Measurements from ENCODE around the gene IRX4.
A peak's percentile ranks its signal among the peaks of the same experiment; 100 is the strongest.
"Not testable (repeated sequence)": the region's sequence is repeated elsewhere in the genome, so short reads cannot be mapped to it uniquely, and the experiment has no call there.

The IRX4 gene

DNA sequence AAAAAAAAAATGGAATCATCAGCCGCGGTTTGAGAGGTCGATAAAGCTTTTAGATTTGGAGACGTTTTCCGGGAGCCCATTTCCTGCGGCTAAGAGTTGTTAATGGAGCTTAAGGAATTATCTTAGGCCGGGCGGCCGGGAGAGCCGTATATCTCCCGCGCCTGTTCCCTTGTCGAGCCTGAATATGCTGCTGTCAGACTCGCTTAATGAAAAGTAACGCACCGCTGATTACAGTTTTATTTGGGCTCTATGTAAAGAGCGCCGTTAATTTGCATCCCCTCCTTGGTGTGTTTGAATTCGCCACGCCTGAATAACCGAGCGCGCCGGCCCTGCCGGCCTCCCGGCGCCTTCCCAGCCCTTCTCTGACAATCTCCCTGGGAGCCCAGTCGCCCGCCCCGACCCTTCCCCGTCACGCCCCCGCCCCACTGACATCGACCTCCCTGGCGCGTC is 7.9 kb downstream of the IRX4 start:
- Histone ChIP-seq H3K27ac (no peak overlapping the region), H3K9me3 (replicated peaks in 1 of 11) (peaks cover 12 to 39% (median 23%) of the 10 kb centered on the region in 11 experiments), H3K4me3 (peak overlapping the region in 5 of 10 experiments; percentile 1 to 42 (median 25); a peak in 4 of 20 replicates), H3K36me3 (no peaks in the 10 kb centered on the region), H3K4me1 (peaks cover 16 to 34% (median 23%) of the 10 kb centered on the region in 10 experiments), H4K20me1 (peaks cover 0 to 59% (median 31%) of the 10 kb centered on the region in 11 experiments; a peak in 17 of 22 replicates), H3K9ac (no peak overlapping the region), H3K4me2 (peak overlapping the region; percentile 42 to 78 (median 60); a peak in 21 of 22 replicates), H3K27me3 (peaks cover 85 to 91% (median 87%) of the 10 kb centered on the region in 11 experiments)
- no peak for TF ChIP-seq Cebpa-rat (IDR thresholded peaks at IDR 0.05)

DNA sequence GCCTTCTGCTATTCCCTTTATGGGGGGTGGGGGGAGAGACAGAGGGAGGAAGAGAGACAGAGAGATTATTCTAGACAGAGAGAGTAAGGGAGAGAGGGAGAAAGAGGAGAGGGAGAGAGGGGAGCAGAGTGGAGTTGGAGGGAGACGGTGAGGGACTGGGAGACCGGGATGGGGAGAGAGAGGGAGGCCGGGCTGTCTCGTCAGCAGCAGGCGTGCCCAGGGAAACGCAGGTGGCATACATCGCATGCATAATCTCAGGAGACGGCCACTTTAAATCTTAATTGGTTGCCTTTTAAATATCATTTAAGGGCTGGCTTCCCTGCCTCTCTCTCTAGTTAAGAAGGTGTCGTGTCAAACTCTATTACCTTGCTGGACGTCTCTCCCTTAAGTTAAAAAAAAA is 8.4 kb downstream of the IRX4 start:
- TF ChIP-seq Cebpa-rat (IDR thresholded peaks at IDR 0.05), result no peak
- peaks cover 12 to 34% (median 18%) of the 10 kb centered on the region in 11 experiments for H3K9me3 ChIP-seq (replicated peaks in 1 of 11)
- H4K20me1 ChIP-seq, result peaks cover 0 to 59% (median 31%) of the 10 kb centered on the region in 11 experiments; a peak in 17 of 22 replicates
- H3K4me1 ChIP-seq, result peaks cover 16 to 34% (median 23%) of the 10 kb centered on the region in 10 experiments
- peak overlapping the region in 10 of 11 experiments; percentile 42 to 78 (median 61); a peak in 16 of 22 replicates for H3K4me2 ChIP-seq
- no peak overlapping the region for H3K27ac ChIP-seq
- H3K4me3 ChIP-seq, result peak overlapping the region in 3 of 10 experiments; percentile 1 to 42 (median 36); a peak in 2 of 20 replicates
- peaks cover 80 to 86% (median 83%) of the 10 kb centered on the region in 11 experiments for H3K27me3 ChIP-seq
- no peaks in the 10 kb centered on the region for H3K36me3 ChIP-seq
- no peak overlapping the region for H3K9ac ChIP-seq

DNA sequence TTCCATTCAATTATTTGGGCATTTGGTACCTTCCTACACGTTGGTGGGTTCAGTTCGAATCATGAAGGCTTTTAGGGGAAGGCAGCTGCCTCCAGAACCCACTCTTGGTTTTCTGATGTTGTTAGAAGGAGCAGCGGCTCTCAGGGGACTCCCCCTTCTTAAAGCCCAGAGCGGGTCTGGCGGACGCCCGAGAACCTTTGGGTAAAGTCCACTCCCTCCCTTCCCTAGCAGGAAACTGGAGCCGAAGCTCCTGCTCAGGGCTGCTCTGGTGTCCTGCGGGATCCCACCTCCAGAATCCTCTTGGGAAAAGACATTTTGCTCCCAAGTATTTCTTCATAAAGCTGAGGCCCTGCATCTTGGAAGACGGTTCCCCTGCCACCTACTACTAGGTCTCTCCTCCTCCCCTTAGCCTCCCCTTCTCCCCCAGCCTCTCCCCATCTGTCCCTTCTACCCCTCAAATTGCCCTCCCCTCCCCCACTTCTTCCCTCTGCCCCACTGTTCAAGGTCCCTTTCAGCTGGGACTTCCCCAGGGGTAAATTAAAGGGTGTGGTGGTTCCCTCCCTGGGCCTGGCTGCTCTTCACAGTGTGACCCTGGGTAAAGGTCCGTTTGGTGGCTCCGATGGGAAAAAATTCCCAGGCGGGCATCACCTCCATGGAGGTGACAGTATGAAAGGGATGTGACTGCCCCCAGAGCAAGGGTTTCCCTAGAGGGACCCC is 9.3 kb downstream of the IRX4 start:
- peaks cover 71 to 82% (median 73%) of the 10 kb centered on the region in 11 experiments for H3K27me3 ChIP-seq
- H3K27ac ChIP-seq, result no peak overlapping the region
- H3K4me2 ChIP-seq, result peak overlapping the region in 1 of 11 experiments; percentile 17; a peak in 1 of 22 replicates
- H3K9ac ChIP-seq, result no peak overlapping the region
- no peaks in the 10 kb centered on the region for H3K36me3 ChIP-seq
- peaks cover 0 to 55% (median 31%) of the 10 kb centered on the region in 11 experiments; a peak in 17 of 22 replicates for H4K20me1 ChIP-seq
- H3K9me3 ChIP-seq (replicated peaks in 1 of 11), result peaks cover 7 to 26% (median 12%) of the 10 kb centered on the region in 11 experiments
- H3K4me3 ChIP-seq, result no peak overlapping the region
- no peak for TF ChIP-seq Cebpa-rat (IDR thresholded peaks at IDR 0.05)
- H3K4me1 ChIP-seq, result peaks cover 16 to 34% (median 23%) of the 10 kb centered on the region in 10 experiments

DNA sequence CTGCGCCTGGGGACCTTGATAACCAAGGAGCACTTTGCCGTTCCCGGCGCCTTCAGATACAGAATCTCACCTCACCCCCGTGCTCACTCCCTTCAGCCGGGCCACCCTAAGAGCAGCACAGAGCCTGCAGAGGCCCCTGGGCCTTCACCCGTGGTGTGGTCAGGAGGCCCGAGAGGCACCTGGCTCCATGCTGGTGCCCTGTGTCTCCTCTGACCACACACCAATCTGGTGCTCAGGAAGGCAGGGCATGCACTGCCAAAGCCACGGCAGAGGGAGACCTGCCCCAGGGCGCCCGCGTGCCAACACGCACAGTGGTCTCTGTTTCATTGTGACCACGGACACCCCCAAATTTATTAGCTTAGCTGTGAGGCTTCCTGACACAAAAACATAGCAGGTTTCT is 11.3 kb downstream of the IRX4 start:
- no peak overlapping the region for H3K27ac ChIP-seq
- H3K27me3 ChIP-seq, result peaks cover 51 to 73% (median 56%) of the 10 kb centered on the region in 11 experiments
- H3K4me3 ChIP-seq, result no peak overlapping the region
- no peak overlapping the region for H3K4me2 ChIP-seq
- TF ChIP-seq Cebpa-rat (IDR thresholded peaks at IDR 0.05), result no peak
- H3K9me3 ChIP-seq (replicated peaks in 1 of 11), result peaks cover 0 to 16% (median 0%) of the 10 kb centered on the region in 11 experiments; a peak in 5 of 22 replicates
- H3K9ac ChIP-seq, result no peak overlapping the region
- H3K36me3 ChIP-seq, result no peaks in the 10 kb centered on the region
- peaks cover 16 to 34% (median 22%) of the 10 kb centered on the region in 10 experiments for H3K4me1 ChIP-seq
- peaks cover 0 to 35% (median 21%) of the 10 kb centered on the region in 11 experiments; a peak in 17 of 22 replicates for H4K20me1 ChIP-seq

DNA sequence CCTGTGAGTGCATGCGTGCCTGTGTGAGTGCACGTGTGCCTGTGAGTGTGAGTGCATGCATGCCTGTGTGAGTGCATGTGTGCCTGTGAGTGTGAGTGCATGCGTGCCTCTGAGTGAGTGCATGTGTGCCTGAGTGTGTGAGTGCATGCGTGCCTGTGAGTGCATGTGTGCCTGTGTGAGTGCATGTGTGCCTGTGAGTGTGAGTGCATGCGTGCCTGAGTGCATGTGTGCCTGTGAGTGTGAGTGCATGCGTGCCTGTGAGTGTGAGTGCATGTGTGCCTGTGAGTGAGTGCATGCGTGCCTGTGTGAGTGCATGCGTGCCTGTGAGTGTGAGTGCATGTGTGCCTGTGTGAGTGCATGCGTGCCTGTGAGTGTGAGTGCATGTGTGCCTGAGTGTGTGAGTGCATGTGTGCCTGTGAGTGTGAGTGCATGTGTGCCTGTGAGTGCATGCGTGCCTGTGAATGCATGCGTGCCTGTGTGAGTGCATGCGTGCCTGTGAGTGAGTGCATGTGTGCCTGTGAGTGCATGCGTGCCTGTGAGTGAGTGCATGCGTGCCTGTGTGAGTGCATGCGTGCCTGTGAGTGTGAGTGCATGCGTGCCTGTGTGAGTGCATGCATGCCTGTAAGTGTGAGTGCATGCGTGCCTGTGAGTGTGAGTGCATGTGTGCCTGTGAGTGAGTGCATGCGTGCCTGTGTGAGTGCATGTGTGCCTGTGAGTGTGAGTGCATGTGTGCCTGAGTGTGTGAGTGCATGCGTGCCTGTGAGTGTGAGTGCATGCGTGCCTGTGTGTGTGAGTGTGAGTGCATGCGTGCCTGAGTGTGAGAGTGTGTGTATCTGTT is 12.1 kb downstream of the IRX4 start:
- peaks cover 0 to 28% (median 14%) of the 10 kb centered on the region in 11 experiments; a peak in 17 of 22 replicates for H4K20me1 ChIP-seq
- H3K9me3 ChIP-seq (replicated peaks in 1 of 11), result peaks cover 0 to 11% (median 0%) of the 10 kb centered on the region in 11 experiments; a peak in 4 of 22 replicates
- H3K4me1 ChIP-seq, result peaks cover 10 to 29% (median 15%) of the 10 kb centered on the region in 10 experiments
- H3K36me3 ChIP-seq, H3K4me3 ChIP-seq, H3K27ac ChIP-seq, H3K9ac ChIP-seq, H3K4me2 ChIP-seq: not testable (repeated sequence)
- H3K27me3 ChIP-seq, result peaks cover 47 to 71% (median 55%) of the 10 kb centered on the region in 11 experiments

DNA sequence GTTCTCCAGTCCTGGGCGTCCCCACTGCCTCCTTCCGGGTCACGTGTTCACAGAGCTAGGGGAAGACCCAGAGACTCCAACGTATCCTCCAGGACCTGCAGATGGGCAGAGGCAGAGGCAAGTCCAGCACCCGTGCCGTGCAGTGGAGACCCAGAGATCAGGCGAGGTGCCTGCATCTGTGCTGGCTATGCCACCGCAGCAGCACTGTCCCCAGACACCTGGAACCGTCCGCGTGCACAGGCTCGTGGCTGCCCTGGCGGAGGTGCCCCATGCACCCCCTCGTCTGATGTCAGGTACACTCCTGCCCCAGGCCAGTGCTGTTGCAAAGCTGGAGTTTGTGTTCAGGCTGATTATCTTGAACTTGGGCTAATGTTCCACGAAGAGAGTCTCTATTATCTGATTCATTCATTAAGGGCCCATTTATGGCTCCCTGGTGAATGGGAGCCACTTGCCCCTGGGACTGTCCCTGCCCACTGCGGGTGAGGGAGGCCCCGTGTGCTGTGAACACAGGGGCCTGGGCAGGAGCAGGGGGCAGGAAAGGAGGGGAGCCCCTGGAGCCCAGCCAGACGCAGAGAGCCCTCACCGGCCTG is 13.7 kb downstream of the IRX4 start:
- TF ChIP-seq Cebpa-rat (IDR thresholded peaks at IDR 0.05), result no peak
- Histone ChIP-seq H3K4me3 (no peak overlapping the region), H3K9me3 (replicated peaks in 1 of 11) (peaks cover 0 to 11% (median 0%) of the 10 kb centered on the region in 11 experiments; a peak in 4 of 22 replicates), H3K4me1 (peaks cover 0 to 16% (median 2%) of the 10 kb centered on the region in 10 experiments; a peak in 5 of 20 replicates), H3K9ac (no peak overlapping the region), H3K36me3 (no peaks in the 10 kb centered on the region), H3K27me3 (peaks cover 30 to 71% (median 47%) of the 10 kb centered on the region in 11 experiments), H3K4me2 (no peak overlapping the region), H4K20me1 (peaks cover 0 to 18% (median 0%) of the 10 kb centered on the region in 11 experiments; a peak in 5 of 22 replicates), H3K27ac (no peak overlapping the region)

DNA sequence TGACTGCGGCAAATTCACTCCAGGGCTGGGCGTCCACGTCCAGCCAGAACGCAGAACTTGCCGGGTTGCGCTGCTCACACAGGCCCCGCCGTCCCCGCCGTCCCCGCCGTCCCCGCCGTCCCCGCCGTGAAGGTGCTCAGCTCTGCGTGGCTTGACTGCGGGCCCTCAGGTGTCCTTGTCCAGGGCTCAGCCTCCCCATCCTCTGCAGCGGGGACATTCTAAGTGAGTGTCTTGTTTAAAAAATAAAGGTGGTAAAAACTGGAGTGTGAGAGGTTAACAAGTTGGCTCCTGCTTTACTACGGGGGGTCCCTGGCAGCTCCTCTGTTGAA is 14.9 kb downstream of the IRX4 start:
- no peaks in the 10 kb centered on the region for H3K36me3 ChIP-seq
- no peak overlapping the region for H3K9ac ChIP-seq
- H3K4me1 ChIP-seq, result peaks cover 0 to 9% (median 0%) of the 10 kb centered on the region in 10 experiments; a peak in 3 of 20 replicates
- H3K27ac ChIP-seq, result no peak overlapping the region
- H3K27me3 ChIP-seq, result peaks cover 18 to 71% (median 36%) of the 10 kb centered on the region in 11 experiments
- peaks cover 0 to 11% (median 0%) of the 10 kb centered on the region in 11 experiments; a peak in 4 of 22 replicates for H3K9me3 ChIP-seq (replicated peaks in 1 of 11)
- peaks cover 0 to 18% (median 0%) of the 10 kb centered on the region in 11 experiments; a peak in 4 of 22 replicates for H4K20me1 ChIP-seq
- no peak overlapping the region for H3K4me2 ChIP-seq
- TF ChIP-seq Cebpa-rat (IDR thresholded peaks at IDR 0.05), result no peak
- no peak overlapping the region for H3K4me3 ChIP-seq

DNA sequence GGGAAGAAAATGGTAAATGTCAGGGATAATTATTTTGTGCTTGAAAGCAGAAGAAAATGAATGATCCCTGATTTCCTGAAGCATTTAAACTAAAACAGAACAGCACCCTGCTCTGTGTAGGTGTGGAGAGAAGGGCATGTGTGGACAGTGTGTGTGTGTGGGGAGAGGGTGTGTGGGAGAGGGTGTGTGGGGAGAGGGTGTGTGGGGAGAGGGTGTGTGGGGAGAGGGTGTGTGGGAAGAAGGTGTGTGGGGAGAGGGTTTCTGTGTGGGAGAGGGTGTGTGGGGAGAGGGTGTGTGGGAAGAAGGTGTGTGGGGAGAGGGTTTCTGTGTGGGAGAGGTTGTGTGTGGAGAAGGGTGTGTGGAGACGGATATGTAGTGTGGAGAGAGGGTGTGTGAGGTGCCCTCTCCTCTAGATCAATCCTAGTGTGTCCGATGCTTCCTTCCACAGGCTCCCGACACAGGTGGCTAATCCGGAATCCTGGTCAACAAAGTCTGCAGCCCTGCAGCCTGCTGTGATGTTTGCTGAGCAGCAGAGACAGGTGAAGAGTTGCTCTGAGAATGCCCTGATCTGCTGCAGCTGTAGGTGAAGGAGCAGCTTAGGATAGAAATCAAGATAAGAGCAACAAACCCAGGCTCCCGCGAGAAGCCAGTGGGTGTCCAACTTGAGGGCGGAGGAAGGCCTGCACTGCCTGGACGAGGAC is 15.5 kb downstream of the IRX4 start:
- Histone ChIP-seq H3K4me3 (no peak overlapping the region), H3K27ac (no peak overlapping the region), H3K27me3 (peaks cover 13 to 66% (median 31%) of the 10 kb centered on the region in 11 experiments)

More for the DNA sequence above, 15.5 kb downstream of the IRX4 start:
- no peak for TF ChIP-seq Cebpa-rat (IDR thresholded peaks at IDR 0.05)
- Histone ChIP-seq H3K9ac (no peak overlapping the region), H4K20me1 (peaks cover 0 to 14% (median 0%) of the 10 kb centered on the region in 11 experiments; a peak in 4 of 22 replicates), H3K4me2 (no peak overlapping the region), H3K9me3 (replicated peaks in 1 of 11) (peaks cover 0 to 11% (median 0%) of the 10 kb centered on the region in 11 experiments; a peak in 4 of 22 replicates), H3K4me1 (peaks cover 0 to 9% (median 0%) of the 10 kb centered on the region in 10 experiments; a peak in 2 of 20 replicates), H3K36me3 (no peaks in the 10 kb centered on the region)

Measured in BLaER1 treated with 17β-estradiol and CSF1 and Interleukin-3, amounts not matched to agents 10 nM and 100 nM (cell line).